ENCODE measurements around the gene HLA-DMA.

DNA sequence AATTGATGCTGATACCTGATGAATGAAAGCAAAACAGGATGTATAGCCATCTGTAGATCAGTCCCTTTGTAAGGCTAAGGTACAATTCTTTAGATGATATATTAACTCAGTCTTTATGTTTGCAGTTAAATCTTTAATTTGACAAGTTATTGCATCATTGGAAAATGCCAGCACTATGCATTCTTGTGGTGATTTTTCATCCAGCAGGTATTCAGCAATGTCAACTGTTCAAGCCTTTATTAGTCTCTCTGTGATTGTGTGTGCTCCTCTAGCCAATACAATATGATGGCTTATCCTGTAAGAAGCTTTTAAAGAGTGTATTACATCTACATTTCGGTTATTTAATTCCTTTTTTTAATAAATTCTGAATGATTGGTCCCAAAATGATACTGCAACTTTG is 46.4 kb downstream of the HLA-DMA start:
- TF ChIP-seq, protein P1, sequence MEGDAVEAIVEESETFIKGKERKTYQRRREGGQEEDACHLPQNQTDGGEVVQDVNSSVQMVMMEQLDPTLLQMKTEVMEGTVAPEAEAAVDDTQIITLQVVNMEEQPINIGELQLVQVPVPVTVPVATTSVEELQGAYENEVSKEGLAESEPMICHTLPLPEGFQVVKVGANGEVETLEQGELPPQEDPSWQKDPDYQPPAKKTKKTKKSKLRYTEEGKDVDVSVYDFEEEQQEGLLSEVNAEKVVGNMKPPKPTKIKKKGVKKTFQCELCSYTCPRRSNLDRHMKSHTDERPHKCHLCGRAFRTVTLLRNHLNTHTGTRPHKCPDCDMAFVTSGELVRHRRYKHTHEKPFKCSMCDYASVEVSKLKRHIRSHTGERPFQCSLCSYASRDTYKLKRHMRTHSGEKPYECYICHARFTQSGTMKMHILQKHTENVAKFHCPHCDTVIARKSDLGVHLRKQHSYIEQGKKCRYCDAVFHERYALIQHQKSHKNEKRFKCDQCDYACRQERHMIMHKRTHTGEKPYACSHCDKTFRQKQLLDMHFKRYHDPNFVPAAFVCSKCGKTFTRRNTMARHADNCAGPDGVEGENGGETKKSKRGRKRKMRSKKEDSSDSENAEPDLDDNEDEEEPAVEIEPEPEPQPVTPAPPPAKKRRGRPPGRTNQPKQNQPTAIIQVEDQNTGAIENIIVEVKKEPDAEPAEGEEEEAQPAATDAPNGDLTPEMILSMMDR (IDR thresholded peaks at IDR 0.05) = no peak
- TF ChIP-seq POLR2A (IDR thresholded peaks at IDR 0.05) (no peak), POLR2AphosphoS5 (IDR thresholded peaks at IDR 0.05) (no peak)
